GM23248 (cell line): Measurements from ENCODE around the gene SMCO2.

Experiments used
- EZH2 ChIP-seq: fragments of 200-600 bp; sonication (generic); IDR thresholded peaks from 2 replicates; pipeline ENCODE4 v1.6.1; 2018; ENCODE audit warnings: antibody characterized with exemption, mild to moderate bottlenecking; ENCODE audit not compliant: insufficient read depth, poor library complexity, severe bottlenecking
- EZH2phosphoT487 ChIP-seq: fragments of 200-600 bp; sonication (generic); IDR thresholded peaks from 2 replicates; pipeline ENCODE4 v1.6.1; 2018; ENCODE audit warnings: antibody characterized with exemption, moderate library complexity, mild to moderate bottlenecking, low read depth; ENCODE audit not compliant: insufficient read depth

GRCh38 chr12:27460471-27460978 lies 14.0 kb downstream of the SMCO2 start:
- TF ChIP-seq EZH2phosphoT487 (no peak), EZH2 (no peak)
